Caco-2 (cell line): ENCODE data around the gene RELB. TPM values are rescaled to one million over a fixed set of nuclear protein-coding genes. Genes with fewer than 3 reads are reported as not detected.
"Not testable (repeated sequence)": the region's sequence is repeated elsewhere in the genome, so short reads cannot be mapped to it uniquely, and the experiment has no call there.

Experiments
- BruUV-seq: library from RNA; stranded (reverse); fragments of 400-500 nt; replicated peaks from 2 replicates; lab custom pipeline; 2021; lab: Mats Ljungman, UMichigan
- CTCF ChIA-PET: fragments of 300-600 bp; sonication (Branson Sonifier 250); formaldehyde crosslinking; loops from one replicate; lab custom pipeline; 2022; ENCODE audit warnings: antibody characterized with exemption; lab: Charles Lee
- POLR2A ChIA-PET: fragments of 300-600 bp; sonication (Branson Sonifier 250); formaldehyde crosslinking; loops from one replicate; lab custom pipeline; 2022; ENCODE audit warnings: antibody characterized with exemption; lab: Charles Lee
- DNase-seq, 2 experiments: peaks; one replicate each; pipeline versions ENCODE4 v3.0.0 to v3.0.0-alpha.2; 2020 to 2022
- H3K27me3 ChIP-seq: replicated peaks from 2 replicates; pipeline ENCODE4 v1.6.0; 2011; ENCODE audit warnings: low read length; ENCODE audit not compliant: control insufficient read depth, insufficient read depth
- H3K36me3 ChIP-seq: 2 replicates; pipeline ENCODE4 v1.5.1; 2011; ENCODE audit warnings: low read length; ENCODE audit not compliant: control insufficient read depth, insufficient read depth
- H3K4me1 ChIP-seq: fragments of 250-450 bp; sonication (Bioruptor Pico); 2 replicates; pipeline ENCODE4 v1.5.1; 2020; ENCODE audit warnings: mild to moderate bottlenecking
- H3K4me3 ChIP-seq: 2 replicates; pipeline ENCODE4 v1.5.1; 2011; ENCODE audit warnings: low read depth, mild to moderate bottlenecking, control low read depth, low read length
- H3K9me3 ChIP-seq: fragments of 250-450 bp; sonication (Bioruptor Pico); 2 replicates; pipeline ENCODE4 v1.5.1; 2020; ENCODE audit warnings: mild to moderate bottlenecking, moderate library complexity
- H3K27ac Mint-ChIP-seq: one replicate; pipeline ENCODE4 v1.8.0; 2022; ENCODE audit warnings: mixed read lengths; ENCODE audit not compliant: unreplicated experiment
- H3K27me3 Mint-ChIP-seq: one replicate; pipeline ENCODE4 v1.8.0; 2022; ENCODE audit warnings: mixed read lengths; ENCODE audit not compliant: insufficient read depth, unreplicated experiment
- H3K36me3 Mint-ChIP-seq: one replicate; pipeline ENCODE4 v1.8.0; 2022; ENCODE audit warnings: mild to moderate bottlenecking, mixed read lengths; ENCODE audit not compliant: insufficient read depth, unreplicated experiment
- H3K4me1 Mint-ChIP-seq: one replicate; pipeline ENCODE4 v1.8.0; 2022; ENCODE audit warnings: low read depth, mixed read lengths; ENCODE audit not compliant: unreplicated experiment
- H3K4me3 Mint-ChIP-seq: one replicate; pipeline ENCODE4 v1.8.0; 2022; ENCODE audit warnings: mild to moderate bottlenecking, moderate library complexity, mixed read lengths; ENCODE audit not compliant: unreplicated experiment
- H3K9me3 Mint-ChIP-seq: one replicate; pipeline ENCODE4 v1.8.0; 2022; ENCODE audit warnings: mixed read lengths; ENCODE audit not compliant: unreplicated experiment
- CTCF ChIP-seq, 2 experiments: fragments of 200-600 bp in 1 of 2; IDR thresholded peaks; 1 replicate in 1 of 2; 2 replicates in 1 of 2; pipeline versions ENCODE4 v1.5.1 to v1.8.0; 2011 to 2022; ENCODE audit warnings: antibody characterized with exemption in 1 of 2, control low read depth in 1 of 2, inconsistent platforms in 1 of 2, low read depth in 1 of 2, low read length in 1 of 2, mild to moderate bottlenecking in 1 of 2, moderate library complexity in 1 of 2; ENCODE audit not compliant: insufficient read depth in 1 of 2, severe bottlenecking in 1 of 2, unreplicated experiment in 1 of 2
- intact Hi-C: fragments of 100-400 bp; cut with micrococcal nuclease; formaldehyde crosslinking; loops from one replicate; pipeline ENCODE4 v1.10.0; 2022; ENCODE audit not compliant: unreplicated experiment
- total RNA-seq: library from RNA; stranded (reverse); gene quantifications from 2 replicates; pipeline ENCODE4 v1.2.3, GENCODE V29; 2022

The RELB gene
- total RNA-seq, 1 experiment from 2014 or later, result 6.3 TPM

- intact Hi-C loops, result loop anchor here (2.0 to 10.0 kb wide), 3 partner anchors 38 to 96 kb away; partner anchors contain the start of genes APOE, CLASRP, GEMIN7 and ZNF296
- not testable (repeated sequence) for H3K9me3 ChIP-seq, DNase-seq, H3K27me3 Mint-ChIP-seq, H3K4me1 ChIP-seq, H3K27me3 ChIP-seq, H3K9me3 Mint-ChIP-seq, BruUV-seq, H3K36me3 ChIP-seq, H3K27ac Mint-ChIP-seq, H3K4me1 Mint-ChIP-seq
- ChIA-PET CTCF (interaction anchor here (1.2 to 1.3 kb wide), 2 partner anchors 39 to 59 kb away, joined by 3 to 5 read pairs; no protein-coding TSS in a partner anchor), POLR2A (interaction anchor here (0.6 kb wide), 1 partner anchor 39 kb away, joined by 3 read pairs; no protein-coding TSS in a partner anchor)
- peak overlapping the region; percentile 57 for H3K4me3 ChIP-seq
- peak overlapping the region; percentile 94 for H3K4me3 Mint-ChIP-seq
- H3K36me3 Mint-ChIP-seq, result peaks cover 32% of the 10 kb centered on the region
Observed at GRCh38 chr19:45000665-45001064, 599 bp upstream of the RELB start.

- Mint-ChIP-seq H3K4me3 (no peak overlapping the region), H3K4me1 (peaks cover 12% of the 10 kb centered on the region), H3K9me3 (no peaks in the 10 kb centered on the region), H3K27me3 (no peaks in the 10 kb centered on the region), H3K36me3 (peaks cover 31% of the 10 kb centered on the region), H3K27ac (no peak overlapping the region)
- Histone ChIP-seq H3K4me1 (peaks cover 14% of the 10 kb centered on the region), H3K9me3 (no peaks in the 10 kb centered on the region), H3K36me3 (no peaks in the 10 kb centered on the region), H3K27me3 (no peaks in the 10 kb centered on the region), H3K4me3 (no peak overlapping the region)
- DNase-seq, result no peak
- no peak for TF ChIP-seq CTCF (IDR thresholded peaks at IDR 0.05; ENCODE audit: insufficient read depth in 1 of 2, low read depth in 1 of 2, low read length in 1 of 2, severe bottlenecking in 1 of 2, unreplicated experiment in 1 of 2)
- CTCF ChIA-PET, result interaction anchor here (0.6 kb wide), 1 partner anchor 75 kb away, joined by 7 read pairs; no protein-coding TSS in a partner anchor
- TSS peak; percentile 53 for BruUV-seq
- intact Hi-C loops, result loop anchor here (2.0 to 10.0 kb wide), 3 partner anchors 49 to 99 kb away; partner anchors contain the start of genes APOE, CLPTM1, GEMIN7 and ZNF296
- POLR2A ChIA-PET, result no interaction called here
Observed at GRCh38 chr19:45003485-45003884, 2.2 kb downstream of the RELB start.

- Histone ChIP-seq H3K27me3 (no peaks in the 10 kb centered on the region), H3K4me1 (peaks cover 17% of the 10 kb centered on the region), H3K4me3 (no peak overlapping the region), H3K36me3 (no peaks in the 10 kb centered on the region), H3K9me3 (no peaks in the 10 kb centered on the region)
- no peak for DNase-seq
- no TSS peak for BruUV-seq
- intact Hi-C loops, result loop anchor here (10.0 kb wide), 1 partner anchor 101 kb away; the partner anchor contains the start of gene APOE
- POLR2A ChIA-PET, result no interaction called here
- Mint-ChIP-seq H3K36me3 (peaks cover 31% of the 10 kb centered on the region), H3K27ac (no peak overlapping the region), H3K27me3 (no peaks in the 10 kb centered on the region), H3K9me3 (no peaks in the 10 kb centered on the region), H3K4me3 (no peak overlapping the region), H3K4me1 (peaks cover 17% of the 10 kb centered on the region)
- CTCF ChIA-PET, result no interaction called here
- no peak for TF ChIP-seq CTCF (IDR thresholded peaks at IDR 0.05; ENCODE audit: insufficient read depth in 1 of 2, low read depth in 1 of 2, low read length in 1 of 2, severe bottlenecking in 1 of 2, unreplicated experiment in 1 of 2)
Observed at GRCh38 chr19:45005787-45006186, 4.5 kb downstream of the RELB start.
